ENCODE results near the gene TMEM181.
"Not testable (repeated sequence)": the region's sequence is repeated elsewhere in the genome, so short reads cannot be mapped to it uniquely, and the experiment has no call there.

Gene TMEM181

GRCh38 chr6:158521759-158522158 lies 38.1 kb upstream of the TMEM181 start:
- no peak for TF ChIP-seq CTCF (IDR thresholded peaks at IDR 0.05)
- H3K4me1 Mint-ChIP-seq = peaks cover 18% of the 10 kb centered on the region
- no peak overlapping the region for H3K27ac Mint-ChIP-seq
- H3K27me3 Mint-ChIP-seq (ENCODE audit: low read depth, poor library complexity) = peaks cover 25% of the 10 kb centered on the region
- H3K36me3 Mint-ChIP-seq (ENCODE audit: low read depth) = peaks cover 7% of the 10 kb centered on the region
- peaks cover 34% of the 10 kb centered on the region for H3K9me3 Mint-ChIP-seq
- H3K4me3 Mint-ChIP-seq = no peak overlapping the region
- DNase-seq = no peak

GRCh38 chr6:158522616-158523015 lies 37.3 kb upstream of the TMEM181 start:
- no peak overlapping the region for H3K4me3 Mint-ChIP-seq
- H3K4me1 Mint-ChIP-seq = peaks cover 16% of the 10 kb centered on the region
- TF ChIP-seq CTCF (IDR thresholded peaks at IDR 0.05) = no peak
- H3K36me3 Mint-ChIP-seq (ENCODE audit: low read depth) = peaks cover 10% of the 10 kb centered on the region
- no peak for DNase-seq
- H3K9me3 Mint-ChIP-seq = peaks cover 43% of the 10 kb centered on the region
- peaks cover 25% of the 10 kb centered on the region for H3K27me3 Mint-ChIP-seq (ENCODE audit: low read depth, poor library complexity)
- H3K27ac Mint-ChIP-seq = no peak overlapping the region

GRCh38 chr6:158524311-158524710 lies 35.6 kb upstream of the TMEM181 start:
- TF ChIP-seq CTCF (IDR thresholded peaks at IDR 0.05) = no peak
- H3K4me1 Mint-ChIP-seq = peaks cover 4% of the 10 kb centered on the region
- H3K9me3 Mint-ChIP-seq = peaks cover 51% of the 10 kb centered on the region
- H3K4me3 Mint-ChIP-seq = no peak overlapping the region
- H3K27me3 Mint-ChIP-seq (ENCODE audit: low read depth, poor library complexity) = peaks cover 20% of the 10 kb centered on the region
- H3K27ac Mint-ChIP-seq = no peak overlapping the region
- peaks cover 13% of the 10 kb centered on the region for H3K36me3 Mint-ChIP-seq (ENCODE audit: low read depth)
- DNase-seq = no peak

GRCh38 chr6:158527858-158528257 lies 32.0 kb upstream of the TMEM181 start:
- peaks cover 13% of the 10 kb centered on the region for H3K36me3 Mint-ChIP-seq (ENCODE audit: low read depth)
- H3K27ac Mint-ChIP-seq = not testable (repeated sequence)

GRCh38 chr6:158528826-158529225 lies 31.1 kb upstream of the TMEM181 start:
- Mint-ChIP-seq H3K4me3 (no peak overlapping the region), H3K4me1 (no peaks in the 10 kb centered on the region), H3K9me3 (peaks cover 46% of the 10 kb centered on the region), H3K27ac (no peak overlapping the region), H3K36me3 (ENCODE audit: low read depth) (peaks cover 6% of the 10 kb centered on the region), H3K27me3 (ENCODE audit: low read depth, poor library complexity) (peaks cover 19% of the 10 kb centered on the region)
- DNase-seq = no peak
- TF ChIP-seq CTCF (IDR thresholded peaks at IDR 0.05) = no peak

More at GRCh38 chr6:158527858-158528257, 32.0 kb upstream of the TMEM181 start:
- H3K9me3 Mint-ChIP-seq = peaks cover 48% of the 10 kb centered on the region
- not testable (repeated sequence) for DNase-seq, H3K4me1 Mint-ChIP-seq, H3K4me3 Mint-ChIP-seq
- H3K27me3 Mint-ChIP-seq (ENCODE audit: low read depth, poor library complexity) = peaks cover 13% of the 10 kb centered on the region

GRCh38 chr6:158529629-158530028 lies 30.3 kb upstream of the TMEM181 start:
- TF ChIP-seq CTCF (IDR thresholded peaks at IDR 0.05) = no peak
- H3K36me3 Mint-ChIP-seq (ENCODE audit: low read depth) = peaks cover 5% of the 10 kb centered on the region
- H3K4me1 Mint-ChIP-seq = no peaks in the 10 kb centered on the region
- no peak for DNase-seq
- H3K27me3 Mint-ChIP-seq (ENCODE audit: low read depth, poor library complexity) = peaks cover 18% of the 10 kb centered on the region
- no peak overlapping the region for H3K27ac Mint-ChIP-seq
- no peak overlapping the region for H3K4me3 Mint-ChIP-seq
- H3K9me3 Mint-ChIP-seq = peaks cover 42% of the 10 kb centered on the region

Measured in nephron progenitor cell (in vitro differentiated cells).